BJ (cell line): ENCODE results near the gene SAFB. TPM values are rescaled to one million over a fixed set of nuclear protein-coding genes. Genes with fewer than 3 reads are reported as not detected.

ENCODE experiments used
- CTCF ChIA-PET: fragments of 350-600 bp; formaldehyde crosslinking; extraction: SDS; loops from one replicate; lab custom pipeline; 2021; ENCODE audit warnings: antibody characterized with exemption, inconsistent platforms; lab: Yijun Ruan, JAX
- POLR2A ChIA-PET: fragments of 300-600 bp; sonication (Branson Sonifier 250); formaldehyde crosslinking; extraction: SDS; loops from one replicate; lab custom pipeline; 2021; ENCODE audit warnings: antibody characterized with exemption; lab: Charles Lee
- DNase-seq: peaks from one replicate; pipeline ENCODE4 v3.0.0-alpha.2; 2011; ENCODE audit warnings: low read depth
- H3K27me3 ChIP-seq: 2 replicates; pipeline ENCODE4 v1.6.0; 2011; ENCODE audit warnings: low read length; ENCODE audit not compliant: control insufficient read depth, insufficient read depth
- H3K36me3 ChIP-seq: 2 replicates; pipeline ENCODE4 v1.5.1; 2011; ENCODE audit warnings: low read length; ENCODE audit not compliant: control insufficient read depth, insufficient read depth
- H3K4me3 ChIP-seq: 2 replicates; pipeline ENCODE4 v1.5.1; 2011; ENCODE audit warnings: low read depth, mild to moderate bottlenecking, control low read depth, low read length
- CTCF ChIP-seq: IDR thresholded peaks from 2 replicates; pipeline ENCODE4 v1.5.1; 2011; ENCODE audit warnings: low read depth, mild to moderate bottlenecking, control low read depth, inconsistent platforms, low read length, moderate library complexity; ENCODE audit not compliant: insufficient read depth
- polyA plus RNA-seq: library from polyadenylated mRNA; depleted of rRNA; stranded (reverse); fragments of >200 nt; gene quantifications from 2 replicates; pipeline ENCODE4 v1.2.3, GENCODE V29; 2011

Gene SAFB
- polyA plus RNA-seq, 1 experiment: 20.8 TPM

- peaks cover 32% of the 10 kb centered on the region for H3K36me3 ChIP-seq
- DNase-seq: no peak
- no peaks in the 10 kb centered on the region for H3K27me3 ChIP-seq
- H3K4me3 ChIP-seq: no peak overlapping the region
- ChIA-PET POLR2A (no interaction called here), CTCF (no interaction called here)
- TF ChIP-seq CTCF: no peak
These were observed 35.2 kb upstream of the SAFB start for GRCh38 chr19:5587661-5588060.

- no peak for DNase-seq
- no peaks in the 10 kb centered on the region for H3K27me3 ChIP-seq
- CTCF ChIA-PET: interaction anchor here (1.6 kb wide), 1 partner anchor 8 kb away, joined by 4 read pairs; no protein-coding TSS in a partner anchor
- H3K36me3 ChIP-seq: peaks cover 35% of the 10 kb centered on the region
- TF ChIP-seq CTCF: no peak
- POLR2A ChIA-PET: no interaction called here
- no peak overlapping the region for H3K4me3 ChIP-seq
These were observed 34.4 kb upstream of the SAFB start for GRCh38 chr19:5588441-5588840.

- TF ChIP-seq CTCF: no peak
- ChIA-PET POLR2A (no interaction called here), CTCF (interaction anchor here (0.5 to 1.6 kb wide), 3 partner anchors 9 to 541 kb away, joined by 3 to 4 read pairs (median 4); no protein-coding TSS in a partner anchor)
- H3K27me3 ChIP-seq: no peaks in the 10 kb centered on the region
- H3K4me3 ChIP-seq: no peak overlapping the region
- DNase-seq: no peak
- peaks cover 41% of the 10 kb centered on the region for H3K36me3 ChIP-seq
These were observed 33.8 kb upstream of the SAFB start for GRCh38 chr19:5588906-5589676.

GRCh38 chr19:5590151-5590864 is 32.6 kb upstream of the SAFB start:
- no peak for DNase-seq
- Histone ChIP-seq H3K36me3 (peaks cover 51% of the 10 kb centered on the region), H3K4me3 (no peak overlapping the region), H3K27me3 (no peaks in the 10 kb centered on the region)
- TF ChIP-seq CTCF: no peak
- ChIA-PET CTCF (no interaction called here), POLR2A (no interaction called here)

GRCh38 chr19:5590865-5591154 is 32.1 kb upstream of the SAFB start:
- no peaks in the 10 kb centered on the region for H3K27me3 ChIP-seq
- no peak for DNase-seq
- no peak overlapping the region for H3K4me3 ChIP-seq
- no peak for TF ChIP-seq CTCF
- ChIA-PET CTCF (no interaction called here), POLR2A (no interaction called here)
- peaks cover 55% of the 10 kb centered on the region for H3K36me3 ChIP-seq
